GM12878 (cell line): ENCODE results near the gene UBE3C.

Experiments
- CTCF ChIP-seq, 3 experiments: IDR thresholded peaks in 2 of 3; conservative IDR thresholded peaks in 1 of 3; 2 replicates each; pipeline ENCODE4 v1.5.1; 2011; ENCODE audit warnings: low read depth in 3 of 3, low read length in 3 of 3, mild to moderate bottlenecking in 3 of 3, control low read depth in 2 of 3, moderate library complexity in 2 of 3, inconsistent platforms in 1 of 3, mixed read lengths in 1 of 3; ENCODE audit not compliant: control insufficient read depth in 2 of 3, insufficient read depth in 1 of 3; ENCODE audit errors: extremely low read depth in 1 of 3
- ETV6 ChIP-seq, 2 experiments: fragments of 450-650 bp in 1 of 2; IDR thresholded peaks in 1 of 2; conservative IDR thresholded peaks in 1 of 2; 2 replicates each; pipeline ENCODE4 v1.6.1; 2014; ENCODE audit warnings: antibody characterized with exemption in 1 of 2, borderline replicate concordance in 1 of 2, low read depth in 1 of 2, mild to moderate bottlenecking in 1 of 2, moderate library complexity in 1 of 2
- EZH2 ChIP-seq: IDR thresholded peaks from 2 replicates; pipeline ENCODE4 v1.6.1; 2012; ENCODE audit warnings: low read depth, mild to moderate bottlenecking, control low read depth, inconsistent platforms, low read length, borderline replicate concordance; ENCODE audit not compliant: control insufficient read depth
- JUND ChIP-seq: IDR thresholded peaks from 2 replicates; pipeline ENCODE4 v1.6.1; 2012; ENCODE audit warnings: low read depth, mild to moderate bottlenecking, low read length, improper control_type of control experiment, moderate library complexity
- KAT2A ChIP-seq: conservative IDR thresholded peaks from 2 replicates; pipeline ENCODE4 v1.6.1; 2011; ENCODE audit warnings: low read depth, low read length; ENCODE audit not compliant: control insufficient read depth
- RCOR1 ChIP-seq: conservative IDR thresholded peaks from 2 replicates; pipeline ENCODE4 v1.6.1; 2012; ENCODE audit warnings: low read depth, low read length, improper control_type of control experiment
- SIN3A ChIP-seq: IDR thresholded peaks from 2 replicates; pipeline ENCODE4 v1.6.1; 2012; ENCODE audit warnings: low read depth, low read length, improper control_type of control experiment
- TF ChIP-seq, protein P1 (sequence below): fragments of 450-650 bp; IDR thresholded peaks from 2 replicates; pipeline ENCODE4 v1.6.1; 2017; ENCODE audit warnings: mild to moderate bottlenecking

- TF ChIP-seq JUND: no peak
- no peak for TF ChIP-seq CTCF (IDR thresholded peaks at IDR 0.05 in 2 of 3, conservative IDR thresholded peaks at IDR 0.05 in 1 of 3; ENCODE audit: control insufficient read depth in 2 of 3, extremely low read depth in 1 of 3, insufficient read depth in 1 of 3, low read depth in 3 of 3, low read length in 3 of 3)
- no peak for TF ChIP-seq RCOR1
- no peak for TF ChIP-seq ETV6 (conservative IDR thresholded peaks at IDR 0.05 in 1 of 2, IDR thresholded peaks at IDR 0.05 in 1 of 2; ENCODE audit: borderline replicate concordance in 1 of 2, low read depth in 1 of 2)
- TF ChIP-seq KAT2A: no peak
- TF ChIP-seq, protein P1, sequence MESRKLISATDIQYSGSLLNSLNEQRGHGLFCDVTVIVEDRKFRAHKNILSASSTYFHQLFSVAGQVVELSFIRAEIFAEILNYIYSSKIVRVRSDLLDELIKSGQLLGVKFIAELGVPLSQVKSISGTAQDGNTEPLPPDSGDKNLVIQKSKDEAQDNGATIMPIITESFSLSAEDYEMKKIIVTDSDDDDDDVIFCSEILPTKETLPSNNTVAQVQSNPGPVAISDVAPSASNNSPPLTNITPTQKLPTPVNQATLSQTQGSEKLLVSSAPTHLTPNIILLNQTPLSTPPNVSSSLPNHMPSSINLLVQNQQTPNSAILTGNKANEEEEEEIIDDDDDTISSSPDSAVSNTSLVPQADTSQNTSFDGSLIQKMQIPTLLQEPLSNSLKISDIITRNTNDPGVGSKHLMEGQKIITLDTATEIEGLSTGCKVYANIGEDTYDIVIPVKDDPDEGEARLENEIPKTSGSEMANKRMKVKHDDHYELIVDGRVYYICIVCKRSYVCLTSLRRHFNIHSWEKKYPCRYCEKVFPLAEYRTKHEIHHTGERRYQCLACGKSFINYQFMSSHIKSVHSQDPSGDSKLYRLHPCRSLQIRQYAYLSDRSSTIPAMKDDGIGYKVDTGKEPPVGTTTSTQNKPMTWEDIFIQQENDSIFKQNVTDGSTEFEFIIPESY: no peak
- TF ChIP-seq SIN3A: no peak
- TF ChIP-seq EZH2: no peak
Observed at GRCh38 chr7:157140511-157140905, 1.8 kb downstream of the UBE3C start.
